ENCODE results near the gene GPR37. TPM values are rescaled to one million over a fixed set of nuclear protein-coding genes. Genes with fewer than 3 reads are reported as not detected.

GPR37 gene
- total RNA-seq, 2 donors from 2014 or later = 0.24 to 0.32 TPM

Other genes starting within 250 kb of the GPR37 start
- gene POT1, start 164.0 kb upstream of the GPR37 start, total RNA-seq = 10 to 100 TPM; 10.4 to 14.1 TPM